ENCODE data around the gene TCERG1L.
A peak's percentile ranks its signal among the peaks of the same experiment; 100 is the strongest.
"Not testable (repeated sequence)": the region's sequence is repeated elsewhere in the genome, so short reads cannot be mapped to it uniquely, and the experiment has no call there.

The TCERG1L gene

GRCh38 chr10:131141645-131142516 lies 169.6 kb downstream of the TCERG1L start:
- peak; percentile 86 to 88 for DNase-seq

DNA sequence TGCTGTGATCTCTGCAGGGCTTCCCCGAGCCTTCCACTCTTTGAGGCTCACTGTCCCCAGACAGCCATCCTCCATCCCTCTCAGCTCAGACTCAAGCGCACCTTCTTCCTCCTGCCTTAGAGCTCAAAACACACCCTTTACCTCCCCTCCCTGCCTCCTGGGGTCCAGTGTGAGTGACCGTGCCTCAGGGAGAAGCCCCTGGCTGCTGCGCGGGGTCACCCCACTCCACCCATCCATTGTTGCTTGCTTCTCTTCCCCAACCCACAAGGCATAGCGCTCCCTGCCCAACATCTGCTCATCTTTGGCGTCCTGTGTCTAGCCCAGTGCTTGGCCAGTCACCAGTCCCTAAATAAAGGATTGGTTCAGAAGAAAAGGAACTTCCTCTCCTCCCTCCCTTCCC lies 170.3 kb downstream of the TCERG1L start:
- DNase-seq = no peak

DNA sequence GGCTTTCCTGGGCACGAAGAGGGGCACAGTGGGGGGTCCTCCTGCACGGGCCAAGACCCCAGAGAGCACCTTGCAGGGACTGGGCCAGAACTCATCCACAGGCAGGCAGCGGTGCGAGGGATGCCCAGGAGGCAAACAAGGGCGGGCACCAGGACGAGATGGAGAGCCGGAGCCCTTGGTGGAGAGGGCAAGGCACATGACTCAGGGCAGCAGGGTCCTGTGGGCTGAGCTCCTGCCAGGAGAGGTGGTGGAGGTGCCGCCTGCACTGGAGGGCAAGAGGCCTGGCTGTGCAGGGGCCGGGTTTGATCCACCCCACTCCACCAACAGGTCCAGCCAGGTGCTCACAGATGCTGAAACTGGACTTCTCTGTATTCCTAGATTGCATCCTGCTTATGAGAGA lies 170.9 kb downstream of the TCERG1L start:
- DNase-seq = no peak

DNA sequence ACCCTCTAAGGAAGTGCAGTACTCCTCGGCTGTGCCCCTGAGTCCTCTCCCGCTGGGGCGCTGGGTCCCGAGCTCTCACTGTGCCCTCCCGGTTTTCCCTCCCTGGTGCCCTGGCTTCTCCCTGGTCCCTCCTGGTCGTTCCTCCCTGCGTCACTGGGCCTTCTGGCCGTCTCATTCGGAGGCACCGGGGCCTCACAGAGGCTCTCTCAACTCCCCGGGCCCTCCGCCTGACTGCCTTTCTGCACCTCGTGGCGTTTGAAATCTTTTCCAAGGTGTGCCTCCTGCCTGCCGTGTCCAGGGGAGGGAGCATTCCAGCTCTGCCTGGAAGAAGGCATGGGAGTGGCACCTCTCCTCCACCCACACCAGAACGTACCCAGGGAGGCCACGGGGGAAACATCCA lies 174.3 kb downstream of the TCERG1L start:
- DNase-seq = no peak

DNA sequence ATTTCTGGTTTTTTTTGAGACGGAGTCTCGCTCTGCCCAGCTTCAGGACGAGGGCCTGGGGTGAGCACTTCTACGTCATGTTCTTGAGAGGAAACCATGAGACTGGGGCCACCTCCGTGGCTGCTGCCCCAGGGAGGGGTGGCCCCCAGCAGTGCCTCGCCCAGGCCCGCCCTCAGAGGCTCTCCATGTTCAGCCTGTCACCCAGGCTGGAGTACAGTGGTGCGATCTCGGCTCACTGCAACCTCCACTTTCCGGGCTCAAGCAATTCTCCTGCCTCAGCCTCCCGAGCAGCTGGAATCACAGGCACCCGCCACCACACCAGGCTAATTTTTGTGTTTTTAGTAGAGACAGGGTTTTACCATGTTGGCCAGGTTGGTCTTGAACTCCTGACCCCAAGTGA lies 175.2 kb downstream of the TCERG1L start:
- DNase-seq = not testable (repeated sequence)

- DNase-seq = no peak
Measured at GRCh38 chr10:131135716-131136115, 175.8 kb downstream of the TCERG1L start.

DNA sequence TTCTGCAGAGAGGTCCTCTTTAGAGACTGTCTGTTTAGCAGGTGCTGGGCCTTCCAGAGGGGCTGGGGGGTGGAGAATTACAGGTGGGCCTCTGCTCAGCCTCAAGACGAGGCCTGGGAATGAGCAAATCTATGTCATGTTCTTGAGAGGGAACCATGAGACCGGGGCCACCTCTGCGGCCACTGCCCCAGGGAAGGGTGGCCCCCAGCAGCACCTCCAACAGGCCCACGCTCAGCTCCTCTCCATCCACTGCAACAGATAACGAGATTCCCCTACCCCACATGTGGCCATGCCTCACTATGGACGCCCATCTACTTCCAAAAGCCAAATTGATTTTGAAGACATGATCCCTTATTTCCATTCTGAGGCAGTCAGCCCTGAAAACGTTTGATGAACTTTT lies 176.9 kb downstream of the TCERG1L start:
- DNase-seq = no peak

DNA sequence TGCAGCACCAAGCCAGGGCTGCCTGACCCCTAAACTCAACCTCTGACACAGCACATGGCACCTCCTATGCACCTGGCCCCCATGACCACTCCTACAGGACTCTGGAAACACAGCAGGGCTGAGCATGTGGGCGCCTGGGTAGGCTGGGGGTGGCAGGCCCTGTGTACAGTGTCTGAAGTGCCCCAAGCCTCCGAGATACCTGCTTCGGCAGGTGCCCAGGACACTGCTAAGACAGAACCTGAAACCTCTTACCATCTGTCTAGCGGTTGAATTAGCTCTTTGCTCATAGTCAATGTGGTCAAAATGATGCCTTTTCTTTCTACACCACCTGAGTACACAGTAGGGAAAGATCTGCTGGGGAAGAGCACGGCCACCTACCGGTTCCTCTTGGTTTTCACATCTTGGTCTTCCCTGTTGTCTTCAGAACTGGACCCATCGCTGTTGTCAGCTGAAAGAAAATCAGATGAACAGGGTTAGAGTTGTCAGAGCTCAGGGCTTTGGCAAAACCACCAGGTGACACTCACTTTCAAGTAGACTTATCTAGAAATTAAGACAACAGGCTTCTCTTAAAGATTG lies 177.4 kb downstream of the TCERG1L start:
- DNase-seq = no peak

GRCh38 chr10:131132681-131133080 lies 178.8 kb downstream of the TCERG1L start:
- no peak for DNase-seq

GRCh38 chr10:131131726-131132591 lies 179.6 kb downstream of the TCERG1L start:
- DNase-seq = peak in 1 of 2 experiments; percentile 13

DNA sequence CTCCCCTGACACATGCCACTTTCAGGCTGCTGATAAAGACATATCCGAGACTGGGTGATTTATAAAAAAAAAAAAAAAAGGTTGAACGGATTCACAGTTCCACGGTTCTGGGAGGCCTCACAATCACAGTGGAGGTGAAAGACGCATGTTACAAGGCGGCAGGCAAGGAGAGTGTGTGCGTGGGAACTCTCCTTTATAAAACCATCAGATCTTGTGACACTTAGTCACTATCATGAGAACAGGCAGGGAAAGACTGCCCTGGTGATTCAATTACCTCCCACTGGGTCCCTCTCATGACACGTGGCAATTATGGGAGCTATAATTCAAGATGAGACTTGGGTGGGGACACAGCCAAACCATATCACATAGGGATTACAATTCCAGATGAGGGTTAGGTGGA lies 181.5 kb downstream of the TCERG1L start:
- no peak for DNase-seq

DNA sequence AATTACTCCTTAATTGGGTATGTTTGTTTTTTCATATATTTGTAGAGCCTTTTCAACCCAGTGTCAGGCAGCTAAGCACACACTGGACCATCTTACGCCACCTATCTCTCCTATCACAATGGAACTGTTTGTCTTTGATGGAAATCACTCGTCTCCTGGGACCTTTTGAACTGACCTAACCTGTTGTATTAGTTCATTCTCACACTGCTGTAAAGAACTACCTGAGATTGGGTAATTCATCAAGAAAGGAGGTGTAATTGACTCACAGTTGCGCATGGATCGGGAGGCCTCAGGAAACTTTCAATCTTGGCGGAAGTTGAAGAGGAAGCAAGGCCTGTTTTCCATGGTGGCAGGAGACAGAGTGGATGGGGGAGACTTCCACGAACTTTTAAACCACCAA lies 182.0 kb downstream of the TCERG1L start:
- peak; percentile 72 to 75 for DNase-seq

DNA sequence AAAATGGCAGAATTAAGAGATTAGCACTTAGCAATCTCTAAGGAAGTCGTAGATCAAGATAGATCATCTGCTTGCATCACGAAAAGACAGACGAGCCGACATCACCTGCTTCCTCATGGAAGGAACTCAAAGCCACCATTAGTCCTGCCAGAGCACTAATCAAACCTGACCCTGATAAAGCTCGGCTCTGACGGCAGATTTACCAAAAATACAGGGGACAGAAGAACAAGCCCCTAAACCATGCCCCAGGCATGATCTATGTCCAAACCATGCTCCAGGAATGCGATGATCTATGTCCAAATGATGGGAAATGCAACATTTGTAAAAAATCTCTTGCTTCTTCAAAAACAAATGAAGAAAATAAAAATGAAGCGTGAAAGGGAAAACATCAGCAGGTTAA lies 182.8 kb downstream of the TCERG1L start:
- DNase-seq = no peak

GRCh38 chr10:131127610-131128009 lies 183.9 kb downstream of the TCERG1L start:
- no peak for DNase-seq

GRCh38 chr10:131127138-131127589 lies 184.4 kb downstream of the TCERG1L start:
- DNase-seq = no peak

DNA sequence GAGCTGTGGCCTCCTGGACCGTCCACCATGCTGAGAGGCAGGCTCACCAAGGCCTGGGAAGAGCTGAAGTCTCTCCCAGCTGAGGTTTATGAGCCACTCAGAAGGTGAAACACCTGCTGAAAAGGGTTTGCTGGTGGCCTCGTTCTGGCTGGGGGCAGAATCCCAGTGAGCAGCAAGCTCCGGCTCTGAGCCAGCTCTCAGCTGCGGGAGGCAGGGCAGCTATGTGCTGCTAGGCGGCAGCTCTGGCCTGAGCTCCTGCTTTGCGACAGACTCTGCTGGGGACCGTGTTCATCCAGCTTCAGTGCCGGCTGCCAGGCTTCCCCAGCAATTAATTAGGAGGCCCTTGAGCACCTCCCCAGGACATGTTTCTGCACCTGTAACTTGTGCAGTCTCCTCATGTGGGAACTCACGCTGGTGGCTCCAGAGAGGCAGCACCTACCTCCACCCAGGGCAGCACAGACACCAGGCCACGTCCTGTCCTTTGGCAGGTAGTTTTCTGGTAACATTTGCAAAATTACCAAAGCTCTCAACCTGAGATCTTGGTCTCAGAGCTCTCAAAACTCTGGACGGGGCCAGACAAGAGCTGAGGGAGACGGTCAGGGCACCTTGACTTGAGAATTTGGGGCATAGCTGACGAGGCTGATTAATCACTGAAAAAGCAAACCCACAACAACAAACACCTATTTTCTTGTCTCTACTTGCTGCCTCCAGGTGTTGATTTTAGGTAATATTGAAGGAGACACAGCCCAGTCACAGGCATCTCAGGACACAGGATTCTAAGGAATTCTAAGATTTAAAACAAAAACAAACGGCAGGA lies 185.0 kb downstream of the TCERG1L start:
- DNase-seq = peak in 1 of 2 experiments; percentile 48

- no peak for DNase-seq
Measured at GRCh38 chr10:131125511-131126225, 185.9 kb downstream of the TCERG1L start.

GRCh38 chr10:131124945-131125344 lies 186.6 kb downstream of the TCERG1L start:
- no peak for DNase-seq

DNA sequence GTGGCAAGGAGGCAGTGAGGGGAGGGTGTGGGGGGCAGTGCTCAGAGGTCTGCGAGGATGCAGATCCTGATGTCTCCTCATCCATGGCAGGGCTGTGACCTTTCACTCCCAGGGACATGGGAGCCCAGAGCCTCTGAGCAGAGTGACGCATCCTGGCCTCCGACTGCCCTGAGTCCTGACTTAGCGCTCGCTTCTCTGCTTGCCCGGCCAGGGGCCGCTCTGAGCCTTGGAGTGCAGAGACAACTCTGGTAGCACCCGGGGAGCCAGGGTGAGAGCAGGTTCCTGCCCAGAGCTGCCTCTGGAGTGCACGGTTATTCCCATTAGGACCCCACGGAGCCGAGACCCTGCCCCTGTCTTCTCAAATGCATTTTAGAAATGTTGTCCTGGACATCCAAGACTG lies 188.0 kb downstream of the TCERG1L start:
- DNase-seq = no peak

GRCh38 chr10:131121511-131122035 lies 189.9 kb downstream of the TCERG1L start:
- DNase-seq = no peak

GRCh38 chr10:131119626-131120355 lies 191.7 kb downstream of the TCERG1L start:
- no peak for DNase-seq
